ENCODE measurements around the gene ETV6. TPM values are rescaled to one million over a fixed set of nuclear protein-coding genes. Genes with fewer than 3 reads are reported as not detected.

The ETV6 gene
- polyA plus RNA-seq, 3 donors = 6.8 to 45.1 (median 11.7) TPM

DNA sequence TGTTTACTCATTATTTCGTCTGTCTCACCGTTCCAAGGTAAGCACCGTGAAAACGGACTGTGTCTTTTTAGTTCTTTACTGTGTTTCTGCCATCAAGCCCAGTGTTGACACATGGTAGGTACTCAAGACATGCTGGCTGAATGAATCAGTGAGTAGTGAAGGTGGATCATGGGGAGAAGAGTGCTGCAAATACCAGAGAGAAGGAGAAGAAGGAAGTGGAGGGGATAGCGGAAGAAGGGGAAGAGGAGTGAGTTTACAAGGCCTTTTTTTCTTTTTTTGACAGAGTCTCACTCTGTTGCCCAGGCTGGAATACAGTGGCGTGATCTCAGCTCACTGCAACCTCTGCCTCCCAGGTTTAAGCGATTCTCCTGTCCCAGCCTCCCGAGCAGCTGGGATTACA lies 54.6 kb downstream of the ETV6 start:
- WGBS (ENCODE audit: insufficient coverage) = 75% methylated on average over 5 of the region's 8 CpGs
- Histone ChIP-seq H4K20me1 (ENCODE audit: insufficient read depth, low read length) (peaks cover 77% of the 10 kb centered on the region), H3K4me1 (ENCODE audit: control insufficient read depth in 1 of 2, insufficient read depth in 2 of 2, low read length in 2 of 2) (peaks cover 16 to 17% of the 10 kb centered on the region in 2 donors)

GRCh38 chr12:11705010-11705409 lies 55.5 kb downstream of the ETV6 start:
- Histone ChIP-seq H3K27me3 (ENCODE audit: control insufficient read depth in 2 of 2, insufficient read depth in 2 of 2, low read length in 2 of 2) (no peaks in the 10 kb centered on the region), H3K9ac (ENCODE audit: insufficient read depth, low read length, poor library complexity, severe bottlenecking) (no peak overlapping the region), H3K79me2 (ENCODE audit: insufficient read depth, low read length) (peaks cover 100% of the 10 kb centered on the region), H3K4me2 (replicated peaks; ENCODE audit: extremely low read depth, low read length, poor library complexity, severe bottlenecking) (no peak overlapping the region), H3K27ac (ENCODE audit: low read depth in 1 of 2, low read length in 2 of 2) (peak overlapping the region in 1 of 2 donors; percentile 67), H3K36me3 (replicated peaks in 1 of 2; ENCODE audit: control insufficient read depth in 1 of 2, insufficient read depth in 2 of 2, low read length in 2 of 2) (peaks cover 3 to 7% of the 10 kb centered on the region in 2 donors), H3K4me3 (replicated peaks in 1 of 3; ENCODE audit: low read depth in 2 of 3, low read length in 3 of 3) (no peak overlapping the region), H4K20me1 (ENCODE audit: insufficient read depth, low read length) (peaks cover 74% of the 10 kb centered on the region), H3K4me1 (ENCODE audit: control insufficient read depth in 1 of 2, insufficient read depth in 2 of 2, low read length in 2 of 2) (peaks cover 17 to 18% of the 10 kb centered on the region in 2 donors), H3K9me3 (replicated peaks in 1 of 2; ENCODE audit: control insufficient read depth in 1 of 2, insufficient read depth in 1 of 2, low read length in 2 of 2) (no peaks in the 10 kb centered on the region), H2AFZ (ENCODE audit: insufficient read depth, low read depth, low read length, poor library complexity, severe bottlenecking) (no peak overlapping the region)
- intact Hi-C loops (cut with micrococcal nuclease) = no loop called here
- H3K4me1 Mint-ChIP-seq = peaks cover 51% of the 10 kb centered on the region
- DNase-seq = peak in 2 of 3 donors; percentile 73 to 77
- WGBS (ENCODE audit: insufficient coverage) = 59% methylated on average over 3 of the region's 7 CpGs
- peak overlapping the region; percentile 49 to 86 (median 76) for H3K27ac Mint-ChIP-seq
- no peaks in the 10 kb centered on the region for H3K9me3 Mint-ChIP-seq
- H3K4me3 Mint-ChIP-seq = no peak overlapping the region
- H3K27me3 Mint-ChIP-seq (ENCODE audit: low read depth in 3 of 3) = peaks cover 0 to 1% (median 0%) of the 10 kb centered on the region in 3 donors
- peaks cover 34 to 35% of the 10 kb centered on the region in 2 donors for H3K36me3 Mint-ChIP-seq
- TF ChIP-seq, protein P1, sequence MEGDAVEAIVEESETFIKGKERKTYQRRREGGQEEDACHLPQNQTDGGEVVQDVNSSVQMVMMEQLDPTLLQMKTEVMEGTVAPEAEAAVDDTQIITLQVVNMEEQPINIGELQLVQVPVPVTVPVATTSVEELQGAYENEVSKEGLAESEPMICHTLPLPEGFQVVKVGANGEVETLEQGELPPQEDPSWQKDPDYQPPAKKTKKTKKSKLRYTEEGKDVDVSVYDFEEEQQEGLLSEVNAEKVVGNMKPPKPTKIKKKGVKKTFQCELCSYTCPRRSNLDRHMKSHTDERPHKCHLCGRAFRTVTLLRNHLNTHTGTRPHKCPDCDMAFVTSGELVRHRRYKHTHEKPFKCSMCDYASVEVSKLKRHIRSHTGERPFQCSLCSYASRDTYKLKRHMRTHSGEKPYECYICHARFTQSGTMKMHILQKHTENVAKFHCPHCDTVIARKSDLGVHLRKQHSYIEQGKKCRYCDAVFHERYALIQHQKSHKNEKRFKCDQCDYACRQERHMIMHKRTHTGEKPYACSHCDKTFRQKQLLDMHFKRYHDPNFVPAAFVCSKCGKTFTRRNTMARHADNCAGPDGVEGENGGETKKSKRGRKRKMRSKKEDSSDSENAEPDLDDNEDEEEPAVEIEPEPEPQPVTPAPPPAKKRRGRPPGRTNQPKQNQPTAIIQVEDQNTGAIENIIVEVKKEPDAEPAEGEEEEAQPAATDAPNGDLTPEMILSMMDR (IDR thresholded peaks at IDR 0.05) = no peak

More for the DNA sequence above, 54.6 kb downstream of the ETV6 start:
- Histone ChIP-seq H3K27me3 (ENCODE audit: control insufficient read depth in 2 of 2, insufficient read depth in 2 of 2, low read length in 2 of 2) (no peaks in the 10 kb centered on the region), H3K4me3 (replicated peaks in 1 of 3; ENCODE audit: low read depth in 2 of 3, low read length in 3 of 3) (no peak overlapping the region), H3K27ac (ENCODE audit: low read depth in 1 of 2, low read length in 2 of 2) (peak overlapping the region; percentile 52 to 67), H2AFZ (ENCODE audit: insufficient read depth, low read depth, low read length, poor library complexity, severe bottlenecking) (no peak overlapping the region), H3K9me3 (replicated peaks in 1 of 2; ENCODE audit: control insufficient read depth in 1 of 2, insufficient read depth in 1 of 2, low read length in 2 of 2) (no peaks in the 10 kb centered on the region), H3K9ac (ENCODE audit: insufficient read depth, low read length, poor library complexity, severe bottlenecking) (no peak overlapping the region), H3K4me2 (replicated peaks; ENCODE audit: extremely low read depth, low read length, poor library complexity, severe bottlenecking) (no peak overlapping the region), H3K36me3 (replicated peaks in 1 of 2; ENCODE audit: control insufficient read depth in 1 of 2, insufficient read depth in 2 of 2, low read length in 2 of 2) (peaks cover 3 to 7% of the 10 kb centered on the region in 2 donors), H3K79me2 (ENCODE audit: insufficient read depth, low read length) (peaks cover 100% of the 10 kb centered on the region)
- H3K27me3 Mint-ChIP-seq (ENCODE audit: low read depth in 3 of 3) = peaks cover 0 to 1% (median 0%) of the 10 kb centered on the region in 3 donors
- intact Hi-C loops (cut with micrococcal nuclease) = no loop called here
- H3K36me3 Mint-ChIP-seq = peaks cover 31 to 34% of the 10 kb centered on the region in 2 donors
- no peak overlapping the region for H3K4me3 Mint-ChIP-seq
- no peaks in the 10 kb centered on the region for H3K9me3 Mint-ChIP-seq
- DNase-seq = peak in 2 of 3 donors; percentile 58 to 67
- H3K4me1 Mint-ChIP-seq = peaks cover 49% of the 10 kb centered on the region
- TF ChIP-seq, protein P1 (IDR thresholded peaks at IDR 0.05) = no peak
- peak overlapping the region; percentile 58 to 86 (median 83) for H3K27ac Mint-ChIP-seq

Measured in CD14-positive monocyte (primary cell).